Left lobe of liver (tissue), 2 donors: ENCODE measurements around the gene SEBOX. TPM values are rescaled to one million over a fixed set of nuclear protein-coding genes. Genes with fewer than 3 reads are reported as not detected.

Experiments used
- ATAC-seq: fragments of 200-7000 bp; cut with Tn5 transposase; one replicate; pipeline ENCODE4 v1.9.1; 2020; ENCODE audit warnings: mild to moderate bottlenecking, moderate library complexity
- DNase-seq: peaks from one replicate; pipeline ENCODE4 v3.0.0-alpha.2; 2020; ENCODE audit warnings: low spot score
- total RNA-seq: library from RNA; stranded (reverse); gene quantifications from one replicate; pipeline ENCODE4 v1.2.1, GENCODE V29; 2021
- donor health status: DM: no; HTN: no; CAD: no; lungs with moderate emphysema.
- donor health status: DM: no; HTN: yes; CAD: no.

Gene SEBOX
- total RNA-seq, 1 donor from 2014 or later: not detected

GRCh38 chr17:28324267-28324745 is 40.7 kb downstream of the SEBOX start:
- peak; percentile 41 for DNase-seq
- ATAC-seq: peak; percentile 31

DNA sequence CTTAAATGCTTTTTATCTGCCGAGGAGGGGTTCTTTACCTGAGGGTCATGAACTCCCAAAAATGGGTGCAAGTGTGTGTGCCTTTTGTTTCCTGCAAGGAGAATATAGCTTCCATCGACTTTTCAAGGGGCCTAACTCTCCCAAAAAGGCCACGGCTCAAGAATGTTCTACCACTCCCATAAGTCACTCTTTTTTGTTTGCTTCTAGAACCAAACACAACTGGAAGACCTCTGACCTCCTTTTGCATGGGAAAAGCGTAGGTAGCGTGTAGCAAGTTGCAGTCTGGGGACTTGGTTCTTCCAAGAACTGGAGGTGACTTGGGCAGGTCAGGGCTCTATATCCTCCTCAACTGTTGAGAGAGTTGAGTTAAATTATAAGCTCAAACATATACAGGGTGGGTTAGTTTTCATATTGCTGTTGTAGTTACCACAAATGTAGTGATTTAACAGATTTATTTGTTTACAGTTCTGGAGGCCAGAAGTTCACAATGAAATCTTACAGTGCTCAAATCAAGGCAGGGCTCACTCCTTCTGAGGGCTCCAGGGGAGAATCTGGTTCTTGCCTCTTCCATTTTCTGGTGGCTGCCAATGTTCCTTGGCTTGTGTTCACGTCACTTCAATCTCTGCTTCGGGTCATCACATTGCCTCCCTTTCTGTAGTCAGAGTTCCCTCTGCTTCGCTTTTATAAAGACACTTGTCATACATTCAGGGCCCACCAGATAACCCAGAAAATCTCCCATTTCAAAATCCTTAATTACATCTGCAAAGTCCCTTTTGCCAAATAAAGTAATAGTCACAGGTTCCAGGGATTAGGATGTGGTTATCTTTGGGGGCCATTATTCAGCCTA is 44.6 kb downstream of the SEBOX start:
- DNase-seq (no peak), ATAC-seq (no peak)

- DNase-seq (no peak), ATAC-seq (peak; percentile 7)
Measured at GRCh38 chr17:28319598-28319935, 45.4 kb downstream of the SEBOX start.

DNA sequence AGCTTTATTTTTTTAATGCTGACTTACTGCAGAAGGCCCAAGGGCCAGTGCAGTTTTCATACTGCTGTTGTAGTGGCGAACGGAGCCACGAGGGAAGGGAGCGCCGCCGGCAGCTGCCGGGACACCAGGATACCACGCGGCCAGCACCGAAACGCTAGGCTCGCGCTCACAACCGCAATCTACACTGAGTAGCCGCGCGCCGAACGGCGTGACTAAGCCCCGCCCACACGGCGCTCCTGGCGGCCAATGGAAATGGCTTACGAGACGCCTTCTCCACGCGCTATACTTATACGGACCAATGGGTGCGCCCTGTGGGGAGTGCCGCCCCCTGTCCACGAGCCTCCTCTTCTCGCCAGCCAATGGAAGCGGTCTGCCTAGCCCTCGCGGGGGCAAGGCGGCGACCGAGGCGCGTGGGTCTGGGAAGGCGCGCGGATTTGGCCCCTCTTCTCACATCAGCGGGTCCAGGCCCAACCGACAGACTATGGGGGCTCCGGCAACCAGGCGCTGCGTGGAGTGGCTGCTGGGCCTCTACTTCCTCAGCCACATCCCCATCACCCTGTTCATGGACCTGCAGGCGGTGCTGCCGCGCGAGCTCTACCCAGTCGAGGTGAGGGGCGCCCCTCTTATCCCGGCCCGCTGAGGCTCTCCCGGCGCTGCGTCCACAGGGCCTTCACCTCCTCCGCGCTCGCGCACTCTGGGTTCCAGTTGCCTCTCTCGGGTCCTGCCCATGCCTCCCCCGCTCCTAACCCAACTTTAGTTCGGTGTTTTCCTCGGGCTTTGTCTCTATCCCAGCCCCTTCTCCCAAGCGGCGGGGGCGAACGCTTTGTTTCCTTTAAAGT is 46.0 kb downstream of the SEBOX start, which contains the start of gene TMEM97:
TSS of gene TMEM97 (plus strand) at position 442 of the 839 bp plus-strand sequence. CDS start at position 482, 40 bp downstream.
- peak; percentile 96 for DNase-seq
- peak; percentile 94 for ATAC-seq

- ATAC-seq (no peak), DNase-seq (no peak)
Measured at GRCh38 chr17:28317966-28318758, 46.8 kb downstream of the SEBOX start.

DNA sequence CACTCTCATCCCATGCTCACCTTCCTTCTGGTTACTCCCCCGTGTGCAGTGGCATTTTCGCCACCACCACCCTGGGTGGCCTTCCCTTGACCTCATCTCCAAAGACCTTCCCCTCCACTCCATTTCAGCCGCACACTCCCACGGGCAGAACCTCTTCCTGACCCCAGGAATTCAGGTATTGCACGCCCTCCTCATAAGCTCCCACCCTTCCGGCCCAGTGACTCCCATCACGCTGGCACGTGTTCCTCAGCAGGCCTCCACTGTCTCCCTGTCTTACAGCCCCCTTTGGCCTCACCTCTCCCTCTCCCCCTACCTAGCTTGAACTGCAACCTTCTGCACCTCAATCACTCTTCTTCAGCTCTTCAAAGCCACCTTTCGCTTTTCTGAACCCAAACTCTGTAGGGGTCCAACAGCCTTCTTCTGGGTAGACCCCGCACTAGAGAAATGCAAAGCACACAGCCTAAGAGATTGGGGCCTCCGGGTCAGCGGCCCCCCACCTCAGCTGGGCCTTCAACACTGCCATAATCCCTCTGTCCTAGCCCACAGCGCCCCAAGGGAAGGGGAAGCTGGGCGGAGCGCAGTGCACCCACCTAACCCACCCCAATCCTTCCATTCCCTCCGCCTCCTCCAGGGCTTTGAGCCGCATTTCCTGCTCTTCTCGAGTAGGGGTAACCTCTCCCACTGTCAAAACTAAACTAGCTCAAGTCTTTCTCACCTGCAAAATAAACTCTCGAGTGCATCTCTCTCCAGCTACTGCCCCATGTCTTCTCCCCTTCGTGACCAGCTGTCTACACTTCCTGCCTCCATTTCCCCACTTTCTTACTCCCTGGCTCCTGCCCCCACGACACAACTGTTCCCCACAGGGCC is 47.7 kb downstream of the SEBOX start:
- no peak for DNase-seq
- ATAC-seq: no peak

GRCh38 chr17:28315846-28316705 is 48.9 kb downstream of the SEBOX start:
- no peak for DNase-seq
- ATAC-seq: no peak

GRCh38 chr17:28313841-28314240 is 51.2 kb downstream of the SEBOX start:
- DNase-seq (peak; percentile 73), ATAC-seq (peak; percentile 41)

Other genes starting within 250 kb of the SEBOX start
- 29.6 TPM for gene TMEM97, start 46.0 kb downstream of the SEBOX start, total RNA-seq
- 24.2 TPM for gene IFT20, start 29.7 kb downstream of the SEBOX start, total RNA-seq
- gene TNFAIP1, start 29.4 kb downstream of the SEBOX start, total RNA-seq: 28.8 TPM
- 119 TPM for gene POLDIP2, start 7.7 kb downstream of the SEBOX start, total RNA-seq
- 3,241 TPM for gene VTN, start 5.1 kb upstream of the SEBOX start, total RNA-seq
- gene SARM1, start 6.5 kb upstream of the SEBOX start, total RNA-seq: 5.8 TPM
- gene SLC46A1, start 41.0 kb upstream of the SEBOX start, total RNA-seq: 46.2 TPM
- gene SLC13A2, start 108.4 kb upstream of the SEBOX start, total RNA-seq: 0.55 TPM
- gene FOXN1, start 141.1 kb upstream of the SEBOX start, total RNA-seq: not detected
- 14.3 TPM for gene UNC119, start 187.4 kb upstream of the SEBOX start, total RNA-seq
- gene PIGS, start 206.3 kb upstream of the SEBOX start, total RNA-seq: 10.1 TPM
- 46.8 TPM for gene ALDOC, start 211.7 kb upstream of the SEBOX start, total RNA-seq
- 8.8 TPM for gene SPAG5, start 233.8 kb upstream of the SEBOX start, total RNA-seq
- gene RSKR, start 249.0 kb upstream of the SEBOX start, total RNA-seq: 4.0 TPM